ENCODE results near the gene MIX23.

GRCh38 chr3:122391681-122392446 lies 8.8 kb upstream of the MIX23 start:
- TF ChIP-seq CTCF (IDR thresholded peaks at IDR 0.05), result no peak
- no peak for TF ChIP-seq POLR2A (IDR thresholded peaks at IDR 0.05)
